NCI-H187 treated with DMSO at 0.1 percent for 48 hours (cell line): ENCODE measurements around the gene CFAP161.
A peak's percentile ranks its signal among the peaks of the same experiment; 100 is the strongest.
"Not testable (repeated sequence)": the region's sequence is repeated elsewhere in the genome, so short reads cannot be mapped to it uniquely, and the experiment has no call there.

Experiments used
- DNase-seq: peaks from one replicate; lab custom pipeline; 2025; lab: John Stamatoyannopoulos, UW

Gene CFAP161

GRCh38 chr15:81157939-81158223 is 23.8 kb downstream of the CFAP161 start:
- no peak for DNase-seq

- not testable (repeated sequence) for DNase-seq
These were observed 24.5 kb downstream of the CFAP161 start for GRCh38 chr15:81158561-81158960.

GRCh38 chr15:81160312-81161159 is 26.5 kb downstream of the CFAP161 start:
- DNase-seq = peak; percentile 5

- DNase-seq = no peak
These were observed 27.1 kb downstream of the CFAP161 start for GRCh38 chr15:81161160-81161673.

GRCh38 chr15:81161851-81162250 is 27.8 kb downstream of the CFAP161 start:
- no peak for DNase-seq

- no peak for DNase-seq
These were observed 30.1 kb downstream of the CFAP161 start for GRCh38 chr15:81163961-81164800.

GRCh38 chr15:81165535-81165934 is 31.5 kb downstream of the CFAP161 start:
- no peak for DNase-seq

GRCh38 chr15:81166636-81167305 is 32.7 kb downstream of the CFAP161 start:
- DNase-seq = no peak

GRCh38 chr15:81168131-81168526 is 34.1 kb downstream of the CFAP161 start:
- no peak for DNase-seq

GRCh38 chr15:81168644-81169043 is 34.6 kb downstream of the CFAP161 start:
- DNase-seq = no peak

- DNase-seq = no peak
These were observed 36.4 kb downstream of the CFAP161 start for GRCh38 chr15:81170511-81170910.

GRCh38 chr15:81171286-81171685 is 37.2 kb downstream of the CFAP161 start:
- DNase-seq = no peak

GRCh38 chr15:81174125-81174791 is 40.2 kb downstream of the CFAP161 start:
- no peak for DNase-seq

- no peak for DNase-seq
These were observed 40.8 kb downstream of the CFAP161 start for GRCh38 chr15:81174792-81175327.

- no peak for DNase-seq
These were observed 41.4 kb downstream of the CFAP161 start for GRCh38 chr15:81175496-81175895.

GRCh38 chr15:81176291-81176893 is 42.3 kb downstream of the CFAP161 start:
- DNase-seq = no peak

GRCh38 chr15:81178365-81178764 is 44.3 kb downstream of the CFAP161 start:
- DNase-seq = no peak

- no peak for DNase-seq
These were observed 47.1 kb downstream of the CFAP161 start for GRCh38 chr15:81181220-81181619.

- DNase-seq = no peak
These were observed 48.1 kb downstream of the CFAP161 start for GRCh38 chr15:81182031-81182755.

- DNase-seq = no peak
These were observed 48.8 kb downstream of the CFAP161 start for GRCh38 chr15:81182756-81183438.
